Measurements from ENCODE around the gene FAM174C. TPM values are rescaled to one million over a fixed set of nuclear protein-coding genes. Genes with fewer than 3 reads are reported as not detected.
A peak's percentile ranks its signal among the peaks of the same experiment; 100 is the strongest.

The FAM174C gene
- total and polyA plus RNA-seq, 2 donors: 4.9 to 55.9 TPM

DNA sequence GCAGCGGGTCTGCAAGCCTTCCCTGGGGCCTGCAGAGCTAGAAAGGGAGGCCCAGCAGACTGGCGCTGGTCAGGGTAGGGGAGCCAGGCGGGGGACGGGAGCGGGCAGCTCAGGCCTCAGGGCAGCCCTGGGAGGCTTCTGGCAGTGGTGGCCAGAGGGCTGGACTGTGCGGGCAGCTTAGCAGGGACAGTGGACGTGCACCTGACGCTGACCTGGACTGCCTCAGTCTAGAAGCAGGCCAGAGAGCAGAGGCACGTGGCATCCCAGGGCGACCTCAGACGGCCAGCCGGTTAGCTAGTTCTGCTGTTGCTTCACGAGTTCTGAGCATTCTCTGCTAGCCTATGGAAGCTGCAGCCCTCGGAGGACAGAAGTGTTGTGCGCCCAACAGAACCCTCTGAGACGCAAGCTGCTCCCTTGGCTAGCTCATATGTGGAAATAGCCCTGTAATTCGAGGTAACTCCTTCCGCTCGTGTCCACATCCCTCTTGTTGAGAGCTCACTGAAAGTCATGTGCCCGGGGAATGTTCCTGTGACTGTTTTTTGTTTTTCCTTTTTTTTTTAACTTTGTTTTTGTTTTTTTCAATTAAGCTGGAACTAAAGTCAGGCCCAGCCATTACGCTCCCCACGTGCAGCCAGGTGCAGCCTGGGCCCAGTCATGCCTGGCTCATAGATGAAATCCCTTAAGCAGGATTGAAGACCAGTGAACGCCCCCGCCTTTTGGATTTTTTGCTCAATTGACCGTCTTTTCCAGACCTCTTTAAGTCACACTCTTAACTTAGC lies 1.9 kb upstream of the FAM174C start:
- Histone ChIP-seq H3K27ac (ENCODE audit: low read depth) (no peak overlapping the region), H3K4me1 (ENCODE audit: insufficient read depth) (no peaks in the 10 kb centered on the region), H3K36me3 (ENCODE audit: insufficient read depth) (peaks cover 5% of the 10 kb centered on the region), H3K4me3 (ENCODE audit: low read depth, low read length) (no peak overlapping the region)
- DNase-seq (ENCODE audit: extremely low spot score): no peak
- 80% methylated on average over 25 of the region's 25 CpGs for WGBS

DNA sequence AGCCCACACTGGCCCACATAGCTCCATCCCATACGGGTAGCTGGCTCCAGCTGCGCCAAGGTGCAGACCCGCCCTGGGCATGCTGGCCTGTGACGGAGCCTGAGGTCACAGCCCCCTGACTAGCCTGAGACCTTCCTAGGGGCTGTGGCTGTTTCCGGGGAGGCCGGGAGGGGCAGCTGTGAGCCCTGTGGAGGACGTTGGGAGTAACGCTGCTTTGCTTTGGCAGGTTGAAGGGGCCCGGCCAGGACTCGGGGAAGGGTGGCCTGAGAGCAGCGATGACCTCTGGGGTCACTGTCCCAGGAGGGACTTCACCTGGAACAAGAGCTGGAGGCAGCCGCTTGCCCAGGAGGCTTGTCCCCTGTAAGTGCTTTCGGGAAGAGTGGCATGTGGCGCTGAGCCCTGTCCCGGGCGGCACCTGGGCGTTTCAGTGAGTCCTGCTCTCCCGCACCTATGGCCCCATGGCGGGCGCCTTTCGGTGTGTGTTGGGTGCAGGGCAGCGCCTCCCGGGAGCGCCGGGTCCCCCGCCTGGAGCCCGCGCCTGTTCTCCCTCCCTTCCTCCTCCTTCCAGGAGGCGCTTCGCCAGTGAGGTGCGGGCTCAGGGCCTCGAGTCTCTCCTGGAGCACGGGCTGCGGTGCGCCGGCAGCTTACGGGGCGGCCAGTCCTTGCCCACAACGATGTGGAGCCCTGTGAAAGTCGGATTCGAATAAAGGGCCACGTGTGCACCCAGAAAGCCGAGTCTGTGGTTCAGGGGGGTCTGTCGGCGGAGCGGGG lies 1.1 kb upstream of the FAM174C start:
- Histone ChIP-seq H3K27ac (ENCODE audit: low read depth) (no peak overlapping the region), H3K36me3 (ENCODE audit: insufficient read depth) (peaks cover 7% of the 10 kb centered on the region), H3K4me1 (ENCODE audit: insufficient read depth) (no peaks in the 10 kb centered on the region), H3K4me3 (ENCODE audit: low read depth, low read length) (no peak overlapping the region)
- WGBS: 79% methylated on average over 46 of the region's 46 CpGs
- no peak for DNase-seq (ENCODE audit: extremely low spot score)

DNA sequence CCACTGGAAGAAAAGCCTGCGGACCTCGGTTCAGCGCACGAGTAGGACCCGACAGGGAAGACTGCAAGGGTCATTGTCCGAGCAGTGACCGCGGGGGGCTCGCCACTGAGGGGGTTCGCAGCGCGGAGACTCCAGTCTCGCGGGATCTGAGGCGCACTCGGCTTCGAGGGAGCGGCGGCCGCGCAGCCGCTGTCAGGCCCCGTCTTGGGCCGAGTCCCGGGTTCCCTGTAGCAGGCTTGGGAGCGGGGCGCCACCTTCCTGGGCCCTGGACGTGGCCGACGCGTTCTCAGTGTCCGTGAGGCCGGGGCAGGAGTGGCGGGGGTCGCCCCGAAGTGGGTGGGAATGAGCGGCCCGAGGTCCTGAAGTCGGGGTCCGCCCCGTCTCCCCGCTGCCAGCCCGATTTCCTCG lies 474 bp upstream of the FAM174C start:
- Histone ChIP-seq H3K27ac (ENCODE audit: low read depth) (peak overlapping the region; percentile 98), H3K4me1 (ENCODE audit: insufficient read depth) (no peaks in the 10 kb centered on the region), H3K4me3 (ENCODE audit: low read depth, low read length) (peak overlapping the region; percentile 54), H3K36me3 (ENCODE audit: insufficient read depth) (peaks cover 7% of the 10 kb centered on the region)
- WGBS: 18% methylated on average over 44 of the region's 44 CpGs
- DNase-seq (ENCODE audit: extremely low spot score): no peak

DNA sequence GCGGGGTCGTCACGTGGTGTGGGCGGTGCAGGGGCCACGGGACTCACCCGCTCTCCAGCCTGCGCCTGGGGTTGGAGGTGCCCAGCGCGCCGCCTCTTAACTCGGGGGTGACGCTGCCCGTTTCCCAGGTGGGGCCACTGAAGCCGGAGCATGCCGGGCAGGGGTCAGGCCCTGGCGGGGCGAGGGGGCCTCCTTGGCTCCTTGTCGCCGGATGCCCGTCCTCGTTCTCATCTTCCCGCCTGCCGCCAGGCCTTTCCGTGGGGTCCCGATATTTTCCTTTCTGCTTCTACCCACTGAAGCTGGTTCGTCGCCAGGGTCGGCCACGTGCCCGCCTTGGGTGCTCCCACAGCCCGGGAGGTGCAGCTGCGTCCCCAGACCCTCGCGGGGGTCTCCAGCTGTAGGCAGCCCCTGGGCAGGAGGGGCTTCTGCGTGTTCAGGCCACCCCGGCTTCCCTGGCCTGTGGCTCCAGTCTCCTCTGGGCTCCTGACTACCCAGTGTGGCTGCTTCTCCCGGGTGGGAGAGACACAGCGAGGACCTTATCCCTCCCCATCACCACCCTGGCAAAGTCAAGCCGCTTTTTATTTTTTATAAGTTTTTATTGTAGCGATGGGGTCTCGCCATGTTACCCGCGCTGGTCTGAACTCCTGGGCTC lies 772 bp downstream of the FAM174C start:
- WGBS: 9% methylated on average over 43 of the region's 43 CpGs
- peak overlapping the region; percentile 54 for H3K4me3 ChIP-seq (ENCODE audit: low read depth, low read length)
- H3K27ac ChIP-seq (ENCODE audit: low read depth): peak overlapping the region; percentile 86
- no peak for DNase-seq (ENCODE audit: extremely low spot score)
- H3K4me1 ChIP-seq (ENCODE audit: insufficient read depth): no peaks in the 10 kb centered on the region
- peaks cover 7% of the 10 kb centered on the region for H3K36me3 ChIP-seq (ENCODE audit: insufficient read depth)

DNA sequence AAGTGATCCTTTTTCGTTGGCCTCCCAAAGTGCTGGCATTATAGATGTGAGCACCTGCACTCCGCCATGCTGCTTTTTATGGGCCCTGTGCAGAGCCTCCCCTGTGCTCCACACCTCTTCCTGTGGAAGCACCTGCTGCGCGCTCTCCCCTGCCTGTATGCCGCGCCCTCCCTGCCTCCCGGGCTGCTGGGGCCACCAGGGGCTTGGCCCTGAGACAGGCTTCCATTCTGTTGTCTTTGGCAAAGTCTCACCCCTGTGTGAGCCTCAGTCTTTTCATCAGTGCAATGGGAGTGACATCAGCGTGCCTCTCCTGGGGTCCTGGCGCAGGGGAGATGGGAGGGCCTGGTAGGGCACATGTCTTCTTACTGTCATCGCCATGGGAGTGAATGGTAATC lies 1.3 kb downstream of the FAM174C start:
- Histone ChIP-seq H3K4me1 (ENCODE audit: insufficient read depth) (no peaks in the 10 kb centered on the region), H3K27ac (ENCODE audit: low read depth) (no peak overlapping the region), H3K36me3 (ENCODE audit: insufficient read depth) (peaks cover 7% of the 10 kb centered on the region), H3K4me3 (ENCODE audit: low read depth, low read length) (no peak overlapping the region)
- DNase-seq (ENCODE audit: extremely low spot score): no peak
- WGBS: 70% methylated on average over 10 of the region's 10 CpGs

- WGBS: 90% methylated on average over 15 of the region's 15 CpGs
- no peaks in the 10 kb centered on the region for H3K4me1 ChIP-seq (ENCODE audit: insufficient read depth)
- no peak overlapping the region for H3K4me3 ChIP-seq (ENCODE audit: low read depth, low read length)
- H3K27ac ChIP-seq (ENCODE audit: low read depth): no peak overlapping the region
- H3K36me3 ChIP-seq (ENCODE audit: insufficient read depth): peaks cover 7% of the 10 kb centered on the region
- DNase-seq (ENCODE audit: extremely low spot score): no peak
Observed at GRCh38 chr19:1277061-1277460, 1.7 kb downstream of the FAM174C start.

GRCh38 chr19:1278074-1278473 lies 2.7 kb downstream of the FAM174C start:
- Histone ChIP-seq H3K36me3 (ENCODE audit: insufficient read depth) (peaks cover 7% of the 10 kb centered on the region), H3K4me1 (ENCODE audit: insufficient read depth) (no peaks in the 10 kb centered on the region), H3K4me3 (ENCODE audit: low read depth, low read length) (no peak overlapping the region), H3K27ac (ENCODE audit: low read depth) (no peak overlapping the region)
- no peak for DNase-seq (ENCODE audit: extremely low spot score)
- WGBS: 90% methylated on average over 12 of the region's 12 CpGs

DNA sequence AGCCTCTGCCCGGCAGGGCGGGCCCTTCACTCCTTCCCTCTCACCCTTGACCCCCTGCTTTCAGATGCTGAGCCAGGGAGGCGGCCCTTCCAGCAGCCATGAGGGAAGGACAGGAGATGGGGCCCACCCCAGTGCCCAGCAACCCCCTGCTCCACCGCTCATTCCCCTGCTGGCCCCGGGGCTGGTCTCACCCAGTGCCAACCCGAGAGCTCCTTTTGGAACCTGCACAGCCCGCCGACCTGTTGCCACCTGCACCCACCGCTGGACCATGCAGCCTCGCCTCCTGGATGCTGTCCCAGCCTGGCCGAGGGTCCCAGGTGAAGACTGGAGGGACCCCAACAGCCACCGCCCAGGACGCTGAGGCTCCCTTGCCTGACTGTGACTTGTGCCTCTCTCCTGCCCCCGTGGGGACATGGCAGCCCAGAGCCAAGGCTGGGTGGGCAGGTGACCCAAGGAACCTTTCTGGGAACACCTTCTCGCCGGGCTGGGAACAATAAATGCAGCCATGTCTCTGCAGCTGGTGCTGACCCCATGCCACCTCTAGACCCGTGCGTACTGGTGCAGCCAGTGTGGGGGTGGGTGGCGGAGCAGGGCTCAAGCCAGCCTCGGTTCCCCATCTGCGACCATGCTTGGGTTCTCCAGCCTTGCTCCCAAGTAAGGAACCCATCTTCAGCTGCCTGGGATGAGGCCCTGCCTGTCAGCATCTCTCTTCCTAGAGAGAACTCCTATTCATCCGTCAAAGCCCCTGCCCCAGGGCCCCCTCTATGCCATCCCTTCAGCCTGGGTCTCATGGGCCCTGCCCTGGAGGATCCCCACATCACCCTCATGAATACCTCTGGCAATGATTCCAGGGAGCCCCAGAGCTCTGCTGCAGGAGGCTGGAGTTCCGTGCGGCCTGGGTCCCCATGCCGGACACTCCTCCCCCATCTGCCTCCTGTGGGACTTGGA lies 3.7 kb downstream of the FAM174C start:
- WGBS: 87% methylated on average over 25 of the region's 25 CpGs
- Histone ChIP-seq H3K4me3 (ENCODE audit: low read depth, low read length) (no peak overlapping the region), H3K4me1 (ENCODE audit: insufficient read depth) (no peaks in the 10 kb centered on the region), H3K36me3 (ENCODE audit: insufficient read depth) (peaks cover 4% of the 10 kb centered on the region), H3K27ac (ENCODE audit: low read depth) (no peak overlapping the region)
- no peak for DNase-seq (ENCODE audit: extremely low spot score)

DNA sequence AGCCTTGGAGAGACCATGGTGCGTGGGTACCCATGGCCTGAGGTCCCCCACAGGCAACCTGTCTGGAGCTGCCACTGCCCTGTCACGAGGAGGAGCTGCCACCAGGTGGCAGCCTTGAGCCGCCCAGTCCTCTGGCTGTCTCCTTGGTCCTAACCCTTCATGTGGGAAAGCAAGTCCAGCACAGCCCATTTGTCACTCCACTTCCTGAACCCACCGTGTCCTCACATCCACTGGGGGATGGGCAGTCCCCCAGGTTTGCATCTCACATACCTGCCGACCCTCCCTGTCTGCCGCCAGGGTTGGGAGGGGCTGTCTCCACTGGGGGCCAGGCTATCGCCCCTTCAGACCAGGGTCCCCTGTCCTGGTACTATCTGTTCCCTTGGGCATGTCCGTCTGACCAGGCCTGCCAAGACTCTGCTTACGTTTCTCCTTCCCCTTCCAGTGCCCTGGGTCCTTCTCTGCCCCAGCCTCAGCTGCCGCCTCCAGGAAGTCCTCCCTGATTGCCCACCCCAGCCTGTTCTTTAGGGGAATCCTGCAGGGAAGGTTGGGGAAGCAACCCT lies 4.5 kb downstream of the FAM174C start:
- Histone ChIP-seq H3K4me3 (ENCODE audit: low read depth, low read length) (no peak overlapping the region), H3K36me3 (ENCODE audit: insufficient read depth) (peaks cover 2% of the 10 kb centered on the region), H3K4me1 (ENCODE audit: insufficient read depth) (no peaks in the 10 kb centered on the region), H3K27ac (ENCODE audit: low read depth) (no peak overlapping the region)
- 33% methylated on average over 10 of the region's 10 CpGs for WGBS
- DNase-seq (ENCODE audit: extremely low spot score): no peak

DNA sequence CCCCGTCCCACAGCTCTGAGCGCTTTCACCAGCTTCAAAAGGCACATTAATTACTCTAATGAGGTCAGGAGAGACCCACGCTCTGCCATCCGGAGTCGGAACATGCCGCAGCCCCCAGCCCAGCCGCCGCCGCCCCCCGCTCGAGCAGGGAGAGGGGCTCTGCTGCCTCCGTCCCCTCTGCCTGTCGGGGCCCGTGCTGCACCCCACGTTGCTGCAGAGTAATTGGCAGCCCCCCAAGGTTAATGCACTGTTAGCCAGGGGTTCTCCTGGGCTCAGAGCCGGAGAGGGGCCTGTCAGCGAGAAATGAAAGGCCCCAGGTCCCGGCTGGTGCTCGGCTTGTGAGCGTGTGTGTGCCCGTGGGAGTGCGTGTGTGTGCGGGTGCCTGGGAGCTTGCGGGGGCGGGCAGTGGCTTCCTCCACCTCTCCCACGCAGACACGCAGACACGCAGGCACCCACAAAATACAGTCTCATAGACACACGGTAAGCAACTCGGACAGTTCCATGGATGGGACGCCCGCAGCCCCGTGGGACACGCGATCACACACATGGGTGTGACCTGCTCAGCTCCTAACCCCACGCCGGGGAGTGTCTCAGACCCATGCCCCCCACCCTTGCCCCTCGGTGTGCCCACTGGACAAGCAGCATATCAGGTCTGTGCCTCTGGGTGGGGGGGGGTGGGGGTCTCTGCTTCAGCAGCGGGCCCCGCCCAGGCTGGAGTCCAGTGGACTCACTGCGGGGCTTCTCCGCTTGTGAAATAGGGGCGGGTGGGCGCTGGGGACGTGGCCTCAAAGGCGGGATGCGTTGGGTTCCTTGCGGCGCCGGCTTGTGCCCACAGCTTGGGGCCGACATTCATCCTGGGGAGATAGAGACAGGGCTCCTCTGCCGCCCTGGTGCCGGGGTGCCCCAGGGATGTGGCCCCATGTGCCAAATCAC lies 5.6 kb downstream of the FAM174C start:
- no peak for DNase-seq (ENCODE audit: extremely low spot score)
- H3K4me1 ChIP-seq (ENCODE audit: insufficient read depth): no peaks in the 10 kb centered on the region
- H3K27ac ChIP-seq (ENCODE audit: low read depth): no peak overlapping the region
- 85% methylated on average over 53 of the region's 53 CpGs for WGBS
- no peak overlapping the region for H3K4me3 ChIP-seq (ENCODE audit: low read depth, low read length)
- peaks cover 2% of the 10 kb centered on the region for H3K36me3 ChIP-seq (ENCODE audit: insufficient read depth)

DNA sequence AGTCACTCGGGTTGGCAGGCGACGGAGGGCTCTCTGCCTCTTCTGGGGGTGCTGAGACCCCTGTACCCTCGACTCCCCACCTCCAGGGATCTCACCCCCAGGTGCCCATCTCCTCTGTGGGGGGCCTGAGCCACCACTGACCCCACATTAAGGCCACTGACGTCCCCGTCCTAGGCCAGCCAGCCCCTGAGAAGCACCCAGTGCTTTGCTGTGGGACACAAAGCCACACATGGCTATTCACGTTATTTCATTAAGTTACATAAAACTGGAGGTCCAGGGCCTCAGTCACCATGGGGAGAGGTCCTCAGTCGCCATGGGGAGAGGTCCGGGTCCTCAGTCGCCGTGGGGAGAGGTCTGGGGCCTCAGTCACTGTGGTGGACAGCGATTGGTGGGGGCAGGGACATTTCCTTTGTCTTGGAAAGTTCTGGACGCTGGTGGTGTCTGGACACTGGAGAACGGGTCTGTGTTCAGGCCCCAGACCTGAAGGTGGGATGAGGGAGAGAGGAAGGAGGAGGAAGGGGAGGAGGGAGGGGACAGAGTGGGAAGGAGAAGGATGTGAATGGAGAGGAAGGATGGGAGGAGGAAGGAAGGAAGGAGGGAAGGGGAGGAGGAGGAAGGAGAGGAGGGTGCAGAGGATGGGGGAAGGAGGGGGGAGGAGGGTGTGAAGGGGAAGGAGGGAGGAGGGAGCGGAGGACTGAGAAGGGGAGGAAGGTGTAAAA lies 6.4 kb downstream of the FAM174C start:
- 66% methylated on average over 15 of the region's 15 CpGs for WGBS

More for the DNA sequence above, 6.4 kb downstream of the FAM174C start:
- H3K36me3 ChIP-seq (ENCODE audit: insufficient read depth): peaks cover 2% of the 10 kb centered on the region
- no peak overlapping the region for H3K4me3 ChIP-seq (ENCODE audit: low read depth, low read length)
- DNase-seq (ENCODE audit: extremely low spot score): no peak
- H3K27ac ChIP-seq (ENCODE audit: low read depth): no peak overlapping the region
- no peaks in the 10 kb centered on the region for H3K4me1 ChIP-seq (ENCODE audit: insufficient read depth)

Measured in urinary bladder (tissue), 4 donors.